Psoas muscle (tissue), 8 donors: ENCODE data around the gene ABCC1. TPM values are rescaled to one million over a fixed set of nuclear protein-coding genes. Genes with fewer than 3 reads are reported as not detected.
A peak's percentile ranks its signal among the peaks of the same experiment; 100 is the strongest.

Experiments used
- ATAC-seq, 4 donors: fragments of 200-7000 bp; cut with Tn5 transposase; one replicate each; pipeline ENCODE4 v1.9.1; 2020; ENCODE audit warnings: moderate library complexity in 3 of 4, mild to moderate bottlenecking in 2 of 4
- DNase-seq, 2 donors: peaks; one replicate each; pipeline ENCODE4 v3.0.0-alpha.2; 2020
- H3K27ac ChIP-seq: fragments of 200-600 bp; one replicate; pipeline ENCODE4 v1.8.0; 2022
- H3K27me3 ChIP-seq, 3 donors: fragments of 200-600 bp in 1 of 3; one replicate each; pipeline versions ENCODE4 v1.6.1 to v1.8.0; 2013 to 2022; ENCODE audit warnings: low read length in 2 of 3, mild to moderate bottlenecking in 2 of 3, moderate library complexity in 1 of 3; ENCODE audit not compliant: insufficient read depth in 3 of 3
- H3K36me3 ChIP-seq, 2 donors: fragments of 200-600 bp in 1 of 2; one replicate each; pipeline versions ENCODE4 v1.6.1 to v1.8.0; 2013 to 2022; ENCODE audit warnings: low read depth in 1 of 2, mild to moderate bottlenecking in 1 of 2, moderate library complexity in 1 of 2; ENCODE audit not compliant: insufficient read depth in 1 of 2
- H3K4me1 ChIP-seq: fragments of 200-600 bp; one replicate; pipeline ENCODE4 v1.8.0; 2022
- H3K4me3 ChIP-seq: fragments of 200-600 bp; one replicate; pipeline ENCODE4 v1.8.0; 2022; ENCODE audit warnings: mild to moderate bottlenecking
- H3K9me3 ChIP-seq: fragments of 200-600 bp; one replicate; pipeline ENCODE4 v1.8.0; 2022
- WGBS, 3 donors: extraction: QIAGEN DNeasy Blood & Tissue Kit; methylation state at CpG; one replicate each; pipeline versions ENCODE4 v1.1.6 to v1.1.7; 2013; 5-methylcytosine and 5-hydroxymethylcytosine counted together
- intact Hi-C, 2 donors: fragments of 100-400 bp; cut with DNase I; formaldehyde crosslinking; loops; one replicate each; pipeline versions ENCODE4 v1.11.0 to v1.14.2; 2022
- polyA plus RNA-seq, 3 donors: library from polyadenylated mRNA; stranded (reverse); fragments of 200-250 nt; gene quantifications; one replicate each; pipeline ENCODE4 v1.2.3, GENCODE V29; 2013
- total RNA-seq, 4 donors: library from RNA; stranded (reverse); fragmentation: NEBNext Ultra II Directional in 2 of 4; extraction: Animal tissue kit (Norgen Biotek cat#: 25700) in 2 of 4; gene quantifications; one replicate each; pipeline versions ENCODE4 v1.2.1 to v1.2.4, GENCODE V29; 2021 to 2023
- TF ChIP-seq, protein P1 (sequence below): fragments of 200-600 bp; IDR thresholded peaks from one replicate; pipeline ENCODE4 v1.8.0; 2022; ENCODE audit warnings: antibody characterized with exemption
- donor health status: healthy with polysubstance abuse.
- donor health status: DM: no; HTN: no; CAD: no; lungs with moderate emphysema.
- donor health status: Bipolar disorder and iron deficiency.
- donor health status: healthy.
- donor health status: DM: yes; HTN: yes; CAD: no.
- donor health status: DM: no; HTN: no; CAD: no.
- donor health status: DM: no; HTN: no; CAD: no.
- donor health status: DM: yes; HTN: yes; CAD: no.

ABCC1 gene
- total and polyA plus RNA-seq, 7 donors, result 7.4 to 36.5 (median 20.5) TPM

DNA sequence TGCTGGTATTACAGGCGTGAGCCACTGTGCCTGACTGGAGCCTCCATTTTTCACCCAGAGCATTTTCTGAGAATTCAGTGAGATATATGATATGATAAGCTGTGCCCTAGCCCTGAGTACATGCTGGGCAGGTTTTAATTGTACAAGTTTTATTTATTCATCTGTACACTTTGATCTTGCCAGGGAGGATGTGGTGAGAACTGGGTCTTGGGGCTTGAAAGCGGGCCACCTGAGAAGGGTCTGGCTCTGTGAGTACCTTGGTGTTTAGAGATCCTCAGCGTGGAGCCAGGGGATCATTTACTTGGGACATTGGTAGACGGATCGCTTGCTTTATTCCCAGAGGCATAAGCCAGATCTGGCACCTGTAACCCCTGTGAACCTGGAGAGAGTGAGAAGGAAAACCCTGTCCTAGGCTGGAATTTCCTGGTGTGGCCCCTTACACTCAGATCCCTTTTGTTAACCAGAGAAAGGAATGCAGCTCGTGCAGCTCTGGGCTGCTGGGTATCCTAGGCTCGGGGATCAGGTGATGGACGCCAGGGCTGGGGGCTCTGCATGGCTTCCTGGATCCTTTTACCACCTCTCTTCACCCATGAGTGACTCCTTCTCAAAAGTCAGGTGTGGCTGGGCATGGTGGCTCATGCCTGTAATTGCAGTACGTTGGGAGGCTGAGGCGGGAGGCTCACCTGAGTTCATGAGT, 91.9 kb downstream of the ABCC1 start:
- intact Hi-C loops, result no loop called here
- DNase-seq, result no peak
- Histone ChIP-seq H3K4me1 (peaks cover 9% of the 10 kb centered on the region), H3K4me3 (no peak overlapping the region), H3K27me3 (no peaks in the 10 kb centered on the region), H3K27ac (no peak overlapping the region), H3K9me3 (no peaks in the 10 kb centered on the region), H3K36me3 (peaks cover 7 to 80% of the 10 kb centered on the region in 2 donors)
- ATAC-seq, result no peak
- 59 to 90% (median 76%) methylated on average over 10 of the region's 10 CpGs for whole genome bisulfite sequencing, 3 donors
- TF ChIP-seq, protein P1, sequence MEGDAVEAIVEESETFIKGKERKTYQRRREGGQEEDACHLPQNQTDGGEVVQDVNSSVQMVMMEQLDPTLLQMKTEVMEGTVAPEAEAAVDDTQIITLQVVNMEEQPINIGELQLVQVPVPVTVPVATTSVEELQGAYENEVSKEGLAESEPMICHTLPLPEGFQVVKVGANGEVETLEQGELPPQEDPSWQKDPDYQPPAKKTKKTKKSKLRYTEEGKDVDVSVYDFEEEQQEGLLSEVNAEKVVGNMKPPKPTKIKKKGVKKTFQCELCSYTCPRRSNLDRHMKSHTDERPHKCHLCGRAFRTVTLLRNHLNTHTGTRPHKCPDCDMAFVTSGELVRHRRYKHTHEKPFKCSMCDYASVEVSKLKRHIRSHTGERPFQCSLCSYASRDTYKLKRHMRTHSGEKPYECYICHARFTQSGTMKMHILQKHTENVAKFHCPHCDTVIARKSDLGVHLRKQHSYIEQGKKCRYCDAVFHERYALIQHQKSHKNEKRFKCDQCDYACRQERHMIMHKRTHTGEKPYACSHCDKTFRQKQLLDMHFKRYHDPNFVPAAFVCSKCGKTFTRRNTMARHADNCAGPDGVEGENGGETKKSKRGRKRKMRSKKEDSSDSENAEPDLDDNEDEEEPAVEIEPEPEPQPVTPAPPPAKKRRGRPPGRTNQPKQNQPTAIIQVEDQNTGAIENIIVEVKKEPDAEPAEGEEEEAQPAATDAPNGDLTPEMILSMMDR, result no peak

DNA sequence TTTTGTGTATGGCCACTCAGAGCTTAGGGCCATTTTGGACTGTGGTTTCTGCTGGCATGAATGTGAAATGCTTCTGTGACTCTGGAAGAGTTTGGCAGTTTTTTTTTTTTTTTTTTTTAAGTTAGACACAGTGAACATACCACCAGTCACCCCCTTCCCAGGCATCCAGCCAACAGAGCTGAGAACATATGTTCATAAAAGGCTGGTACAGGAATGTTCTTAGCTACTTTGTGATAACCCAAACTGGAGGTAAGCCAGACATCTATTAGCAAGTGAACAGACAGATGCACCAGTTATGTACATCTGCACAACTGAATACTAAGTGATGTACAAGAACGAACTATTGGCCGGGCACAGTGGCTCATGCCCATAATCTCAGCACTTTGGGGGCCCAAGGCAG, 92.7 kb downstream of the ABCC1 start:
- H3K4me3 ChIP-seq, result no peak overlapping the region
- H3K9me3 ChIP-seq, result no peaks in the 10 kb centered on the region
- ATAC-seq, result no peak
- intact Hi-C loops, result no loop called here
- H3K27me3 ChIP-seq, result no peaks in the 10 kb centered on the region
- WGBS, 3 donors, result 68 to 83% (median 74%) methylated on average over 2 of the region's 2 CpGs
- TF ChIP-seq, protein P1, result no peak
- peaks cover 6 to 80% of the 10 kb centered on the region in 2 donors for H3K36me3 ChIP-seq
- H3K4me1 ChIP-seq, result peaks cover 9% of the 10 kb centered on the region
- DNase-seq, result no peak
- no peak overlapping the region for H3K27ac ChIP-seq

DNA sequence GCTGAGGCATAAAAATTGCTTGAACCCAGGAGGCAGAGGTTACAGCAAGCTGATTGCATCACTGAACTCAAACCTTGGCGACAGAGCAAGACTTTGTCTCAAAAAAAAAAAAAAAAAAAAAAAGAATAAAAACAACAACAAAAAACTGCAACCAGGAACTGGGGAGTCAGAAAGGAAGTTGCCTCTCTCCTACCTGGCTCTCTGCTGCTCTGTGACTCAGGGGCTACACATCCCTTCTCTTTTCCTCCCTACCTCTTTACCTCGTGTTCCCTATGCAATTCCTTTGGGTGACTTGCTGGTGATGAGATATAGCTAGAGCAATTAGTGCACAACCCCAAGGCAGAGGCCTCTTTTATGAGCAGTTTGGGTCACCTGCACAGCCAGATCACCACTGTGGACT, 95.9 kb downstream of the ABCC1 start:
- Histone ChIP-seq H3K36me3 (peaks cover 0 to 82% of the 10 kb centered on the region in 2 donors), H3K4me3 (no peak overlapping the region), H3K9me3 (no peaks in the 10 kb centered on the region), H3K4me1 (peaks cover 24% of the 10 kb centered on the region), H3K27ac (no peak overlapping the region), H3K27me3 (no peaks in the 10 kb centered on the region)
- 59 to 68% (median 64%) methylated on average over 2 of the region's 2 CpGs for WGBS, 3 donors
- no peak for DNase-seq
- no peak for ATAC-seq
- TF ChIP-seq, protein P1, result no peak
- intact Hi-C loops, result no loop called here

DNA sequence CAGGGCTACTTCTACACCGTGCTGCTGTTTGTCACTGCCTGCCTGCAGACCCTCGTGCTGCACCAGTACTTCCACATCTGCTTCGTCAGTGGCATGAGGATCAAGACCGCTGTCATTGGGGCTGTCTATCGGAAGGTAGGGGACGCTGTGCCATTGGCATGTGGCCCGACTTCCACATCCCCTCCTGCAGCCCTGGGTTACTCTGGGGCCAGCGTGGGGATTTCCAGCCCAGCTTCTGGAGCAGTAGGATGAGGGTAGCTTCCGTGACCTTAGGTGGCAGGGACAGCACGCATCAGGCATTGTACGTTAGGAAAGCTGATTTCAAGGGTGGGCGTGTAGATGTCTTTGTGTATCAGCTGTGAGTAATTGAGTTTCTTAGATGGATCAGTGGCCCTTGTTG, 96.5 kb downstream of the ABCC1 start:
- intact Hi-C loops, result no loop called here
- Histone ChIP-seq H3K36me3 (peaks cover 0 to 80% of the 10 kb centered on the region in 2 donors), H3K27me3 (no peaks in the 10 kb centered on the region), H3K4me3 (no peak overlapping the region), H3K4me1 (peaks cover 30% of the 10 kb centered on the region), H3K27ac (no peak overlapping the region), H3K9me3 (no peaks in the 10 kb centered on the region)
- DNase-seq (no peak), ATAC-seq (peak in 1 of 4 donors; percentile 25)
- 59 to 86% (median 81%) methylated on average over 12 of the region's 12 CpGs for WGBS, 3 donors
- TF ChIP-seq, protein P1, result peak; percentile 8

DNA sequence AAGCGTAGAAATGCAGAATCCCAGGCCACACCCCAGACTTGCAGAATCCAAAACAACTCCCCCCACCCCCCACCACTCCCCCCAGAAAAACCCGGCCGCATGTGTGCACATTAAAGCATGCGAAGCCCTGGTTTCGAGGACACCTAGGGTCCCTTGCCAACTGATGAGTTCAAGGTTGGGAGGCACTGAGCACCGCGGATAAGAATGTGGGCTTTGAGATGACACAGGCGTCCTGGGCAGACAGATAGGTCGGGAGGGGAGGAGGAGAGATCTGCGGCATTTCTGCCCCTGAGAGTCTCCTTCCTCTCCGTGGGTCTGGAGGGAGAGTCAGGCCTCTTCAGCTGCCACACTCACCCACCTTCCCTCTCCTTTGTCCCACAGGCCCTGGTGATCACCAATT, 98.3 kb downstream of the ABCC1 start:
- H3K4me3 ChIP-seq, result no peak overlapping the region
- H3K27ac ChIP-seq, result no peak overlapping the region
- no peaks in the 10 kb centered on the region for H3K9me3 ChIP-seq
- TF ChIP-seq, protein P1, result no peak
- ATAC-seq, result no peak
- peaks cover 30% of the 10 kb centered on the region for H3K4me1 ChIP-seq
- peaks cover 5 to 77% of the 10 kb centered on the region in 2 donors for H3K36me3 ChIP-seq
- intact Hi-C loops, result no loop called here
- no peak for DNase-seq
- no peaks in the 10 kb centered on the region for H3K27me3 ChIP-seq
- WGBS, 3 donors, result 90 to 95% (median 92%) methylated on average over 9 to 11 of the region's 11 CpGs
